HG03565 (cell line): Measurements from ENCODE around the gene DPPA4.
"Not testable (repeated sequence)": the region's sequence is repeated elsewhere in the genome, so short reads cannot be mapped to it uniquely, and the experiment has no call there.

Source experiments
- ATAC-seq: cut with Tn5 transposase; IDR thresholded peaks from one replicate; pipeline ENCODE4 v1.9.1; 2021; ENCODE audit warnings: mild to moderate bottlenecking, moderate library complexity; ENCODE audit not compliant: unreplicated experiment

The DPPA4 gene, protein sequence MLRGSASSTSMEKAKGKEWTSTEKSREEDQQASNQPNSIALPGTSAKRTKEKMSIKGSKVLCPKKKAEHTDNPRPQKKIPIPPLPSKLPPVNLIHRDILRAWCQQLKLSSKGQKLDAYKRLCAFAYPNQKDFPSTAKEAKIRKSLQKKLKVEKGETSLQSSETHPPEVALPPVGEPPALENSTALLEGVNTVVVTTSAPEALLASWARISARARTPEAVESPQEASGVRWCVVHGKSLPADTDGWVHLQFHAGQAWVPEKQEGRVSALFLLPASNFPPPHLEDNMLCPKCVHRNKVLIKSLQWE

DNA sequence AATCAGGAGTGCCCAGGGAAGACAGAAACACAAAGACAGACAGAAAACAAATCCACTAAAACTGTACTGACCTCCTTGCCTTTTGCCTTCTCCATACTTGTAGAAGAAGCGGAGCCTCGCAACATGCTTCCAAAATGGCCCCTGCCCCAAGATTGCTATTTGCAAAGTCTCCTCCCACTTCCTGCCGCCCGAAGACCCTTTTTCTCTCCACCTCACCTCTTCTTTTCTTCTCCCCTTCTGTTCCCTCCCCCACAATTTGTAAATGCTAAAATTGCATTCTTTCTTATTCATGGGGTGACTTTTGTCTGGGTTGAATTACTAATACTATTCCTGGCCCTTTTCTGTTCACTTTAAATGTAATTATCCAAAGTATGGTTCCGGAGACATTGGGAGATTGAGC is at the start of gene DPPA4:
DPPA4 (minus strand) TSS at position 154 of the 400 bp plus-strand sequence; CDS start at position 125, 29 bp downstream.
- ATAC-seq, result no peak

DNA sequence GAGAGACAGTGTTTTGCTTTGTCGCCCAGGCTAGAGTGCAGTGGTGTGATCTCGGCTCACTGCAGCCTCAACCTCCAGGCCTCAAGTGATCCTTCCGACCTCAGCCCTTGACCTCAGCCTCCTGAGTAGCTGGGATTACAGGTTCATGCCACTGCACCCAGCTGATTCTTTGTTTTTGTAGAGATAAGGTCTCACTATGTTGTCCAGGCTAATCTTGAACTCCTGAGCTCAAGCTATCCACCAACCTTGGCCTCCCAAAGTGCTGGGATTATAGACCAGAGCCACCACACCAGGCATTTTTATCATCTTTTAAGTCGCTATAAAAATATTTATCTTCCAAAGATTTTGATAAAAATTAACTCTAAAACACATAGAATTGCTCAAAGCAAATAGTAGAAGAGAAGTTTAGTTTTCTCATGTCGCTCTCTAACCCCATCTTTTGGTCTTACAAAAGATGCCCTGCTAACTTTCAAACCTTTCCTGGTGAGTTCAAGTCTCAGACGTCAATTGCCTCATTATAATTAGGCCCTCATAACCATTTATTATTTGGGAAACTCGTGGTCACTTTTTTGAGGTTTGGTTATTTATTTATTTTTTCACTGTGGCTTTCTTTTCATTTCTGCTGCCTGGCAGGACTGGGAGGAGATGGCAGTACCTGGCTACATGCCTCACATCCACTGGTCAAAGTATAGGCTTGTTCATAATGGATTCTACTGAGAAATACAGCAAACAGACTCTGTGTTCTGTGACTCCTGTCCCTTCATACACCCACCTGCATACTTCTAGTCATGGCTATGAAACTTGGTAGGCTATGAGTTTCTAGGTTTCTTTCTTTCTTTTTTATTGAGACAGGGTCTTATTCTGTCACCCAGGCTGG is 48.3 kb upstream of the DPPA4 start:
- ATAC-seq, result no peak

DNA sequence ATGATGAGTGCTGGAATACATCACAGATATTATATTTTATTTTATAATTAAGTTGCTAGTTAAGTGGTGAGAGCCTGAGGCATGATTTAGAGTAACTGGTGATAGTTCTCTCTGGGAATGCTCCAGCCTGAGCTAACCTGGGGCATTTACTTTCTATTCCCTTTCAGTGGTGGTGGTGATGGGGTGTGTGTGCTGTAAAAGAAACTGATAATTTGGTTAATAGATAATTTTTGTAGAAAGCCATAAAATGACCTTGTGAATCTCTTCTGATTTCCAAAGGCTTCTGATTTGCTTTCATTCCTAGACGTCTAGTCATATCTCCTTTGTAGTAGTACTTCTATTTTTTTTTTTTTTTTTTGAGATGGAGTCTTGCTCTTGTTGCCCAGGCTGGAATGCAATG is 46.8 kb upstream of the DPPA4 start:
- no peak for ATAC-seq

DNA sequence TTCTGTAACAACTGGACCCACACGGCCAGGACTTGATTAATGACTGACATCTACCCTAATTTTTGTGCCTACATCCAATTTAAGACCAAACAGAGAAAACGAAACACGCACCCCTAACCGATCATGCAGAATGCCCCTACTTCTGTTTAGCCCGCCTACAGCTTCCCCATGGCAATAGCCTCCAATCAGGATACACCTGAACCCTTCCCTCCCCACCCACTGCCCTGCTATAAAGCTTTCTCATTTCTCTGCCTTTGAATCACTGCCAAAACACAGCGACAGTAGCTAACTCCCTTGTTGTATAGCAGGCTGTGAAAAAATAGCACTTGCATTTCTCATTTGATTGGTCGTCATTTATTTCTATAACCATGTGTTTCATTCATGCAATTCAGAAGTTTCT is 45.2 kb upstream of the DPPA4 start:
- ATAC-seq, result no peak

DNA sequence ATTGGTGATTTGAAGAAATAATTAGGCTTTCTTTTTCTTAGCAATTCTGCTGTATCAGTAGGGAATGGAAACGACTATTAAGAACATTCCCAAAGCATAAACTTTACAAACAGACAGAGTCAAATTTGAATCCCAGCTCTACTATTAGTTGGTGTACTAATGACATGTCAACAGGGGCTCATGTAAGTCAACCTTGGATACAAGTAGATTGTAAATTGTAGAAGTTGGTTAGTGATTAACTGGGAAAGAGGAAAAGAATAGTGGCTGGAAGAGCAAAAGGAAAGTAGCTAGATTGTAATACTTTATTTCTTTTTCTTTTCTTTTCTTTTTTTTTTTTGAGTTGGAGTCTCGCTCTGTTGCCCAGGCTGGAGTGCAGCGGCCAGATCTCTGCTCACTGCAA is 38.6 kb upstream of the DPPA4 start:
- ATAC-seq, result no peak

DNA sequence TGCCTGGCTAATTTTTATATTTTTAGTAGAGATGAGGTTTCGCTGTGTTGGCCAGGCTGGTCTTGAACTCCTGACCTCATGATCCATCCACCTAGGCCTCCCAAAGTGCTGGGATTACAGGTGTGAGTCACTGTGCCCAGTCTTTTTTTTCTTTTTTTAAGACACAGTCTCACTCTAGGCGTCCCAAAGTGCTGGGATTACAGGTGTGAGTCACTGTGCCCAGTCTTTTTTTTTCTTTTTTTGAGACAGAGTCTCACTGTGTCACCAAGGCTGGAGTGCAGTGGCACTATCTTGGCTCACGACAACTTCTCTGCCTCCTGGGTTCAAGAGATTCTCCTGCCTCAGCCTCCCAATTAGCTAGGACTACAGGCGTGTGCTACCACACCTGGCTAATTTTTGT is 37.1 kb upstream of the DPPA4 start:
- not testable (repeated sequence) for ATAC-seq

DNA sequence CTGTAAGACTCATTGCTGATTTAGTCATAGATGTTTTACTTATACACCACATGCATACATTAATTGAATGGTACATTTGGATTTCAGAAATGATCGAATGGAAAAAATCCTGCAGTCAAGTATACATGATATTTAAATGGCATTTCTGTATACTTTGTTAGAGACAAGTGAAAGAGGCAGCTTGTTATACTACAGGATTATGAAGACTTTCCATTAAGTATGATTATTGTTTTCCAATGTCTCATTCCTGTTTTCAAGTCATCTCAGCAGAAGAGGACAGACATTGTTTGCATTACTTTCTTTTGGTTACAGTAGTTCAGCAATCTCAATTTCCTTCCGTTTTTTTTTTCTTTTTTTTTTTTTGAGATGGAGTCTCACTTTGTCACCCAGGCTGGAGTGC is 36.6 kb upstream of the DPPA4 start:
- ATAC-seq, result no peak

DNA sequence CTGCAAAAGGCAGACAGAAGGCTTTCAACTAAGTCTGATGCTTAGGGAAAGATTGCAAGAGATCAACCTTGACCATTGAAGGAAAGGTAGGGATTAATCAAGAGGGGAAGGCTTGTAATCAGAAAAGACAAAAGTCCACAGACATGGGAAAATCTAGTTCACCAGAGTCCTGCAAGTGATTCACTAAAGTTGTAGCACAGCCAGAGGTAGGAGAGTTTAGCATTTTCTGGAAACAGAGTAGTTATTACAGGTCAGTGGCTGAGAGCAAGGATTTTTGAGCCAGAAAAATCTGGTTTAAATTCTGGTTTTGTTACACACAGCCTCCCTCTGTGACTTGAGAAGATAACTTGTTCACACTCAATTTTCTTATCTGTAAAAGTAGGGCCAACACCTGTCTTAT is 35.3 kb upstream of the DPPA4 start:
- no peak for ATAC-seq

DNA sequence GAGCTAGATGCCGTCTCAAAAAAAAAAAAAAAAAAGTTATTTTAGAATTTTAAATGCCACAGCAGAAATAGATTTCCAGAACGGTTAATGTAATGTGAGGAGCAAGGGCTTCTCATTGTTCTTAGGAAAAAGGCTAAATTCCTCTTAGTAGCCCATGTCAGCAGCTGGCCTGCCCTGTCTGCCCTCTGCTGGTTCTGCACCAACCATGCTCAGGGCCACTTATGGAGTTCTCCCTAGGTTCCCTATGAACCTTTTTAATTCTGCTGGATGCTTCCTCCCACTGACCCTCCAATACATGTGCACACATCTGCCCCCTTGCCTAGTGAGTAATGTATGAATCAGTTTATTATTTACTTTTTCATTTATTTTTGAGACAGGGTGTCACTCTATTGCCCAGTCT is 32.2 kb upstream of the DPPA4 start:
- ATAC-seq, result no peak

DNA sequence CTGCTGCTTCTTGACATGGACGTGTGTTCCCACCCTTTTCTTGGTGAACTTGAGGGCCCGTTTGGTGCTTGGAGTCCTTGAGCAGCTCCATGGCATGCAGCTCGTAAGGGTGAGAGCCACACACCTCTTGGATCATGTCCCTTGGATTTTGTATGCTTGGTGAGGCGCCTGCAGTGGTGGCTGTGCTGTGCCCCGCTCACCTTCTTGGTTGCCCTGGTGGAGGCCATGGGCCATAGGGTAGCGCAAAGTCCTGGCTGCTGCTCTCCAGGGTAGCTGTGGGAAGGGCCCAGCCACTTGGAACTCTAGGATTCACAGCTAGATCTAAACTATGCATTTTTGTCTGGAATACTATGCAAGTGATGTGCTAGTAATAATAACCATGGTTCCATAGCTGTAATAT is 26.7 kb upstream of the DPPA4 start:
- ATAC-seq, result no peak

DNA sequence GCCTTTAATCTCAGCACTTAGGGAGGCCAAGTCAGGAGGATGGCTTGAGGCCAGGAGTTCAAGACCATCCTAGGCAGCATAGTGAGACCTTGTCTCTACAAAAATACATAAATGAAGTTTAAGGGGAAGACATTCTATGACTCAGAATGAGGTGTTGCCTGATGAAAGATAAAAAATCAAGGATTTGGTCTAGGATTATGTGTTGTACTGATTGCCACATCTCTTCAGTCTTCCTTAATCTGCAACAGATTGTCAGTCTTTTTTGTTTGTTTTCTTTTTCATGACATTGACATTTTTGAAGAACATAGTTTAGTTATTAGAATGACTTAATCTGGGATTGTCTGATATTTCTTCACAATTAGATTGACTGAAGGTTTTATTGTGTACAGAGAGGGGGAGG is 26.3 kb upstream of the DPPA4 start:
- no peak for ATAC-seq

DNA sequence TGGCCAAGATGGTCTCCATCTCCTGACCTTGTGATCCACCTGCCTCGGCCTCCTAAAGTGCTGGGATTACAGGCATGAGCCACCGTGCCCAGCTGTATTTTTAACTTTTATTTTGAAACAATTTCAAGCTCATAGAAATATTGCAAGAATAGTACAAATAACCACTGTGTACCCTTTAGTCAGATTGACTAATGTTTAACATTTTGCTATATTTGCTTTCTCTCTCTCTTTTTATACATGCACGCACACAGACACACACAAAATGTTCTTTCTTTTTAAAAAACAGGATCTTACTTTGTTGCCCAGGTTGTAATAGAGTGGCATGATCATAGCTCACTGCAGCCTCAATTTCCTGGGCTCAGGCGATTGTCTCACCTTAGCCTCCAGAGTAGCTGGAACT is 25.5 kb upstream of the DPPA4 start:
- no peak for ATAC-seq

DNA sequence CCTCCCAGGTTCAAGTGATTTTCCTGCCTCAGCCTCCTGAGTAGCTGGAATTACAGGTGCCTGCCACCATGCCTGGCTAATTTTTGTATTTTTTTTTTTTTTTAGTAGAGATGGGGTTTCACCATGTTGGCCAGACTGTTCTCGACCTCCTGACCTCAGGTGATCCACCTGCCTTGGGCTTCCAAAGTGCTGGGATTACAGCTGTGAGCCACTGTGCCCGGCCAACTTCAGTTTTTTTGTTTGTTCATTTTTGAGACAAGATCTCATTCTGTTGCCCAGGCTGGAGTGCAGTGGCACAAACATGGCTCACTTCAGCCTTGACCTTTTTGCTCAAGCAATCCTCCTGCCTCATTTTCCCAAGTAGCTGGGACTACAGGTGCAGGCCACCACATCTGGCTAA is 21.5 kb upstream of the DPPA4 start:
- not testable (repeated sequence) for ATAC-seq

DNA sequence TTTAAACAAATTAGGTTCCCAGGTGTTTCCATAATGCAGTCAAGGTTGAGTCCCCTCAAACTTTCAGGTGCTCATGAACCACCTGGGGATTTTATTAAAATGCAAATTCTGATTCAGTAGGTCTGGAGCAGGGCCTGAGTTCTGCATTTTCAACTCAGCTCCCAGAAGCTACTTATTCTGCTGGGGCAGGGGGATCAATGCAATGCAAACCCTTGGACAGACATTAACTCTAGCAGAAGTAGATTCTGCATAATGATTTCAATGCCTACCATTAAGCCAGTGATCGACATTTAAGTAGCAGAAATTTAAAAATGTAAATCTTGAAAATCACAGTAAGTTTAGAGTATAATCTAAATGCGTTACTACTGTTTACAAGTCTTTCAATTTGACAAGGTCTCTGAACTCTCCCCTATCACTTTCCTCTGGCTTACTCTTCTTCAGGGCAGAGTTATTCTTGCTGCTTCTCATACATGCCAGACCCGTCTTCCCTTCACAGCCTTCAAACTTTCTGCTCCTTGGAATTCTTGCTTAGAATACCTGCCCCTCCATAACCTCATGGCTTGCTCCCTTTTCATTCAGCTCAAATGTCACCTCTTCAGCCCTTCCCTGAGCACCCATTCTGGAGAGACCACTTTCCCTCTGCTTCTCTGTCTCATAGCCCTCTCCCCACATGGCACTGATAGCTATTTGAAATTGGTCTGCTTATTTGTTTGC is 19.3 kb upstream of the DPPA4 start:
- ATAC-seq, result no peak

DNA sequence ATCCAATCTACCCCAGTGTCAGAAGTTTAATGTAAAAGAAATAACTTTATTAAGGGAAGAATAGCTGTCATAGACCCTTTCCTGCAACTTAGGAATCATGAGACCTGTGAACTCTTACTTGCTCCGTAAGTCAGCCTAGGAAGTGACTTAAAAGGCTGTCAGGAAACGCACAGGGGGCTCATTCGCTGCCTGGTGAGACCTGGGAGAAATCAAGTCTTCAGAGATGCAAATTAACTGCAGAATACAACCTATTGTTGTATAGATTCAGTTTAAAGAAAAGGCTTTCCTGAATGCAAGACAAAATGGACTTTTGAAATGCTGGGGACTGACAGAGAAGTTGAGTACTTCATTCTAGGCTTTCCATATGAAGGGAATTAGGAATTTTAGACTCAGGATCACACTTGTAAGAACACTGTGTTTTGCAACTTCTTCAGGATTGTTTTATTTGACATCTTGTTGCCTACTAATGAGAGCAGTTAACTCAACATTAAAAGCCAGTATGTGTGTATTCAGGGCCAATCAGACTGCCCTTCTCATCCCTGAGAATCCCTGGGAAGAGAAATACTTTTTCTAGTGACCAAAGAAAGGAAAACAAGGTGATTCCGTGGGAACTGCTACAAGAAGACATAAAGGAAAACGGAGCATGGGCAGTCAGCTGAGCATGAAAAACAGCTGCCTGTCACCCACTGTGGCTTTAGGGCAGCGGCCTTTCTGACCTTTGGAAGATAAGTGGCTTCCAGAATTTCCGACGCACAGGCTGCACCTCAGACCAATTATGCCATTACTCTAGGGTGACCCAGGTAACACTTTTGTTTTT is 18.5 kb upstream of the DPPA4 start:
- no peak for ATAC-seq

DNA sequence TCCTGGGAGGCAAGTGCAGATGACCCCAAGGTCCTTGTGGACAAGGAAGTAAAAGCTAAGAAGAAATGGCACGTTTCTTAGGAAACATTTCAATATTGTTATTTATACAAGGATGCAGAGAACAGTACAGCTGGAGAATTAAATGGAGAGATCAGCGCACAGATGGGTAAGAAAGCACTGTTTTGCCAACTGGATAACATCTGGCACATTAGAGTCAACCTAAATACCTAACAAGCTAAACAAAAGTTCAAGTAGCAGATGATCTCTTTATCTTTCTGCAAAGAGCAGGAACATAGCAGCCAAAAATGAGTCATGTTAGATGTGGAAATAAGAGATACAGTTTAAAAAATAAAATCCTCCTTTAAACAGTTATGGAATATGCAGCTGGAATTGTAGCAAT is 15.7 kb upstream of the DPPA4 start:
- ATAC-seq, result no peak

DNA sequence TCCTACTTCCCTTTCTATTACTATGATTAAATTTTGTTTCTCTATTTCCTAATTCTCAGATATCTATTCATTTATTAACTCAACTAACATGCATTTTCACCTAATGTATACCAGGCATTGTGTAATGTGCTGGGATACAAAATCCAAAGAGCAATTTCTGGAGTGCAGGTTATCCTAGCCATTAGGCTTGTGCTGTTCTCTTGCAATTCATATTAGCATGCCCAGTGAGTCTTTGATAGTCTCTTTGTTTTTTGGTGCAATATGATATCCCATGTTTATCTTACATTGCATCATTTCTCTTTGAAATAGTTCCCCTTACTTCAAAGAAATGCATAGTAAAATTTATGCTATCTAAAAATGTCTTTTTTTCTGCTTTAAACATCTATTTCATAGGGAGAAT is 13.9 kb upstream of the DPPA4 start:
- no peak for ATAC-seq

DNA sequence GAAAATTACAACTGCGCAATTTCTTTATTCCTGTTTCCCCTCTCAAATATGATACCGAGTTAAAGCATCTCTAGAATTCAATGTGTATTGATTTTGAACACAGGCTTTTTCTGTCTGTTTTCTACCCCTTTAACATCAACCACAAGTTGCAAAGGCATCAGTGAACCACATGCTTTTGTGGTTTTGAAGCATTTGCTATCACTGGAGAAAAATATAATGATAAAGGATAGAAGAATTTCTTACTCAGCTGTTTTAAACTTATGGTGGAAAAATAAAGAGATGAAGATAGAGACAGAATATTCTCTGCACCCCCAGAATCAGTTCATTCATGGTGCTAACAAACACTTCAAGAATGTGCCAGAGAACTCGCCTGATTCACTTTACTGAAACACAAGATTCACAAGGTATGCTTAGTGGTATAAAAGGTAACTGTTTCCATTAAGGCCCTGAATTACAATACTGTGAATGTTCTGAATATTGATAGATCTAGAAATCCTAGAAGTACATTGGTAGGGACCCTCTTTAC is 9.5 kb upstream of the DPPA4 start:
- no peak for ATAC-seq

DNA sequence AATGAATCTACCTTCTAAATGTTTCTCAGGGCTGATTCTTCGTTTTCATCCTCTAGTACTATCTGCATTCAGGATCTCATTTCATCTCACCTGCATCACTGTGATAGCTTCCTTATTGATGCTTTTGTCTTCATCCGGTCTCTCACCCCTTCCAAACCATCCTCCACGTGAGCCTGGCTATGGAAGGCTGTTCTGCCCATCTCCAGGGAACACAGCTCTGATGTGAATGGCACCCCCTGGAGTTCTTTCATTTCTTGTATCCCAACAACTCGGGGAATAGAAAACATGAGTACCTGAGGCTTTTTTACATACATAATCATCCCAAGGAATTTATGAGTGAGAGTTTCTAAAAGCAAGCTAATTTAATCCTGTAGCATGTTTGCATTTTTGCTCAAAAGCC is 8.8 kb upstream of the DPPA4 start:
- ATAC-seq, result no peak
